Fibroblast of the aortic adventitia (primary cell): Measurements from ENCODE around the gene DMRT3. TPM values are rescaled to one million over a fixed set of nuclear protein-coding genes. Genes with fewer than 3 reads are reported as not detected.

ENCODE experiments used
- DNase-seq: peaks from one replicate; pipeline ENCODE4 v3.0.0-alpha.2; 2010; ENCODE audit warnings: low read depth
- H3K4me3 ChIP-seq: 2 replicates; pipeline ENCODE4 v1.5.1; 2011; ENCODE audit warnings: low read depth, mild to moderate bottlenecking, control low read depth, low read length, moderate library complexity
- total RNA-seq: library from RNA; depleted of rRNA; stranded (reverse); fragments of >200 nt; gene quantifications from 2 replicates; pipeline ENCODE4 v1.2.3, GENCODE V29; 2012; ENCODE audit warnings: low replicate concordance
- TF ChIP-seq, protein P1 (sequence below): IDR thresholded peaks from 2 replicates; pipeline ENCODE4 v1.5.1; 2011; ENCODE audit warnings: mild to moderate bottlenecking, low read length, control low read depth, inconsistent platforms; ENCODE audit not compliant: insufficient read depth

DMRT3 gene
- total RNA-seq, 1 donor, result not detected

- H3K4me3 ChIP-seq, result no peak overlapping the region
- TF ChIP-seq, protein P1, sequence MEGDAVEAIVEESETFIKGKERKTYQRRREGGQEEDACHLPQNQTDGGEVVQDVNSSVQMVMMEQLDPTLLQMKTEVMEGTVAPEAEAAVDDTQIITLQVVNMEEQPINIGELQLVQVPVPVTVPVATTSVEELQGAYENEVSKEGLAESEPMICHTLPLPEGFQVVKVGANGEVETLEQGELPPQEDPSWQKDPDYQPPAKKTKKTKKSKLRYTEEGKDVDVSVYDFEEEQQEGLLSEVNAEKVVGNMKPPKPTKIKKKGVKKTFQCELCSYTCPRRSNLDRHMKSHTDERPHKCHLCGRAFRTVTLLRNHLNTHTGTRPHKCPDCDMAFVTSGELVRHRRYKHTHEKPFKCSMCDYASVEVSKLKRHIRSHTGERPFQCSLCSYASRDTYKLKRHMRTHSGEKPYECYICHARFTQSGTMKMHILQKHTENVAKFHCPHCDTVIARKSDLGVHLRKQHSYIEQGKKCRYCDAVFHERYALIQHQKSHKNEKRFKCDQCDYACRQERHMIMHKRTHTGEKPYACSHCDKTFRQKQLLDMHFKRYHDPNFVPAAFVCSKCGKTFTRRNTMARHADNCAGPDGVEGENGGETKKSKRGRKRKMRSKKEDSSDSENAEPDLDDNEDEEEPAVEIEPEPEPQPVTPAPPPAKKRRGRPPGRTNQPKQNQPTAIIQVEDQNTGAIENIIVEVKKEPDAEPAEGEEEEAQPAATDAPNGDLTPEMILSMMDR, result no peak
- no peak for DNase-seq
Measured at GRCh38 chr9:970151-970996, 6.1 kb upstream of the DMRT3 start.

DNA sequence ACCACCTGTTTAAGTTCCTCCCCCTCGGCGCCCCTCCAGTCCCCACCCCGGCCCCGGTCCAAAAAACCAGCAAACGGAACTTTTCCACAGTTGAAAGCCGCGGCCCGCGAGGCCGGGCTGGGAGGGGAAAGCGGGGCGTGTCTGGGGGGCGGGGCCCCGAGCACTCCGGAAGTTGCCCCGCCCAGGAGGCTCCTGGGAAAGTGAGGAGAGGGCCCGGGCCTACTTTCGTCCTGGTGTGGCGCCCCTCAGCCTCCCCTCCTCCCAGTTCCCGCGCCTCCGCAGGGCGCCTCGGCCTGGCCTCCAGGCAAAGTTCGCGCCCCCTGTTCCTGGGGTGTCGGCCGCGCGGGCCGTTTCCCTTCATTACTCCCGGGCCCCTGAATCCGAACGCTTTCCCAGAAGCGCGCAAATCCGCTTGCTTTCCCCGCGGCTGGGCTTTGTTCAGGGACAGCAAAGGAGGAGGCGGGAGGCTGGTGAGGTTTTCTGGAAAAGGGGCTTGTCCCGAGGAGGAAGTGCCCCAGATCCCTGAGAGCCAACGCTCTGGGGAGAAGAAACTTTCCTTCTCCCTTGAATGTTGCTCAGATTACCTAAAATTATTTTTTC, 4.5 kb upstream of the DMRT3 start:
- no peak for DNase-seq
- peak overlapping the region; percentile 31 for H3K4me3 ChIP-seq

DNA sequence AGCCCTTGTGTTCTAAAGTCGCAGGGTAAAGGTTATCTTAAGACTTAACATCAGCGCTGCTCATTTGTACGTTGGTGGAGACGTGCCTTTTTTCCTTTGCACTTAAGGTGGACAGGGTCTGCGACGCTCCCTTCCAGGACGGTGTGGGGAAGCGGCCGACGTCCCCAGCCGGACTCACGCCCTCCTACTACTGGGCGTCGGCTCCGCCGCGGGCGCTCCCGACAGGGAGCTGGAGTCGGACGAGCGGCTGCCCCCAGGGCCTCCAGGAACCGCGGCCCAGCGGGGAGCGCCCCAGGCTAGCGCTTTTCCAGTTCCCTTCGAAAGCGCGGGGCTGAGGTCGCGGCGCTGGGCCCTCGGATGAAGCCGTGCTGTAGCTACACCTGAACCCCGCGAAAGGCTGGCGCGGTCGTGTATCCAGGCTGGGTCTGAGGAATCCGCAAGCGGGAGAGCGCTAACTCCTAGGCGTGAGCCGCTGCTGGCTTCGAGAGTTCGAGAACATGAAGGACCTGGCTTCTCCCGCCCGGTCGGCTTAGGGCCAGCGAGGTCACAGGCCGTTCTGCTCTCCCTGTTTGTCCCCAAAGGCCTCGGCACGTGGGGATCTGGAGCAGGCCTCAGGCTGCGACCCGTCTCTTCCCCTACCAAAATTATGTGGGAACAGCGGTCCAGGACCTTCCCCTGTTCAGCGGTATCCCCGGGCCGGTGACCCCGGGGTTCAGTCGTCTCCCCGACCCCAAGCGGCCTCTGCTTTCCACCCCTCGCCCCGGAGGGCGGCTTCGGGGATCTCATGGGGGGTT, 3.8 kb upstream of the DMRT3 start:
- TF ChIP-seq, protein P1, result no peak
- H3K4me3 ChIP-seq, result no peak overlapping the region
- DNase-seq, result no peak

More for the DNA sequence above, 4.5 kb upstream of the DMRT3 start:
- TF ChIP-seq, protein P1, result no peak

- no peak overlapping the region for H3K4me3 ChIP-seq
- TF ChIP-seq, protein P1, result no peak
- DNase-seq, result no peak
Measured at GRCh38 chr9:973295-973834, 3.1 kb upstream of the DMRT3 start.

- TF ChIP-seq, protein P1, result no peak
- H3K4me3 ChIP-seq, result no peak overlapping the region
- no peak for DNase-seq
Measured at GRCh38 chr9:974031-974995, 2.1 kb upstream of the DMRT3 start.
